PFSK-1 (cell line): Measurements from ENCODE around the gene FANCC.

Experiments
- FOXP2 ChIP-seq: optimal IDR thresholded peaks from 2 replicates; pipeline ENCODE3; 2011; ENCODE audit warnings: borderline replicate concordance, control low read depth, inconsistent platforms; ENCODE audit not compliant: insufficient read depth; ENCODE audit errors: extremely low read length, extremely low read depth
- POLR2AphosphoS5 ChIP-seq: IDR thresholded peaks from 2 replicates; pipeline ENCODE4 v1.6.1; 2012; ENCODE audit warnings: low read depth, mild to moderate bottlenecking, control low read depth, low read length, moderate library complexity
- SIN3A ChIP-seq: IDR thresholded peaks from 2 replicates; pipeline ENCODE4 v1.6.1; 2012; ENCODE audit warnings: mild to moderate bottlenecking, low read length, moderate library complexity, borderline replicate concordance; ENCODE audit not compliant: insufficient read depth
- TAF1 ChIP-seq: IDR thresholded peaks from 2 replicates; pipeline ENCODE4 v1.6.1; 2012; ENCODE audit warnings: low read length, control low read depth, borderline replicate concordance; ENCODE audit not compliant: insufficient read depth

- TF ChIP-seq TAF1 (no peak), POLR2AphosphoS5 (no peak), SIN3A (no peak), FOXP2 (no peak)
Observed at GRCh38 chr9:95071450-95071849, 246.1 kb downstream of the FANCC start.
